Stimulated activated CD8-positive, alpha-beta memory T cell treated with anti-CD3 and anti-CD28 coated beads, Interleukin-15, amount 100 ng/mL, for 48 hours (primary cell): Measurements from ENCODE around the gene ALPL.
"Not testable (repeated sequence)": the region's sequence is repeated elsewhere in the genome, so short reads cannot be mapped to it uniquely, and the experiment has no call there.

ENCODE experiments used
- DNase-seq, 2 donors: peaks; one replicate each; pipeline ENCODE4 v3.0.0-alpha.2; 2020; ENCODE audit warnings: low read depth in 2 of 2

Gene ALPL

DNA sequence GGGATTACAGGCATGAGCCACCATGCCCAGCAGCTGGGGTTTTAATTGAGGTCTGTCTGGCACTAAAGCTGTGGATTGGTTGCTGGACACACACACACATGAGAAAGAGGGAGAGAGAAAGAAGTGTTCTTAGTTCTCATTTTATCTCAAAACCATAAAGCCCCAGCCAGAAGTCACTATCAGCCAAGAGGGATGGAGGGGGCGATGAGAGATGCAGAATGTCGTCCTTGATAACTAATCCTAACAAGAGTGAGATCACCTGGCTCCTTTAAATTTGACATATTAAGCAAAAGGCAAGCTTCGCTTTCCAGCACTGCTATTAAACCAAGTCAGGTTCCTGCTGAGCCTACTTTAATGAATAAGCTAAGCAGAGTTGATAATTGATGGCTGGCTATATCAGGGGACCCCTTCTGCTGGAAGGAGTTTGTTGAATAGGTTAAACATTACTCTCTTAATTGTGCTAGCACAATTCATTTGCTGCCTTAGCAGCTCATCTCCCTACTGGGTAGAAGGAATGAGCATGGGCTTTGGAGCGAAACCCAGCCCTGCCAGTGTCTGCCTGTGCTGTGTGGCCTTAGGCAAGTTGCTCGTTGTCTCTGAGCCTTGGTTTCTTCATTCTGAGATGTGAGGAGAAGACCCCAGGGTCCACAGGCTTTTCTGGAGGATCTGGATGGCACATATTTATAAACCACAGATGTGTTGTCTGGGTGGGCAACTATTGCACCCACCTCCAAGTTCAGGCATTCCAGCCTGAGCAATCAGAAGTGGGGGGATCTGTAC is 50.8 kb downstream of the ALPL start:
- DNase-seq, result no peak

DNA sequence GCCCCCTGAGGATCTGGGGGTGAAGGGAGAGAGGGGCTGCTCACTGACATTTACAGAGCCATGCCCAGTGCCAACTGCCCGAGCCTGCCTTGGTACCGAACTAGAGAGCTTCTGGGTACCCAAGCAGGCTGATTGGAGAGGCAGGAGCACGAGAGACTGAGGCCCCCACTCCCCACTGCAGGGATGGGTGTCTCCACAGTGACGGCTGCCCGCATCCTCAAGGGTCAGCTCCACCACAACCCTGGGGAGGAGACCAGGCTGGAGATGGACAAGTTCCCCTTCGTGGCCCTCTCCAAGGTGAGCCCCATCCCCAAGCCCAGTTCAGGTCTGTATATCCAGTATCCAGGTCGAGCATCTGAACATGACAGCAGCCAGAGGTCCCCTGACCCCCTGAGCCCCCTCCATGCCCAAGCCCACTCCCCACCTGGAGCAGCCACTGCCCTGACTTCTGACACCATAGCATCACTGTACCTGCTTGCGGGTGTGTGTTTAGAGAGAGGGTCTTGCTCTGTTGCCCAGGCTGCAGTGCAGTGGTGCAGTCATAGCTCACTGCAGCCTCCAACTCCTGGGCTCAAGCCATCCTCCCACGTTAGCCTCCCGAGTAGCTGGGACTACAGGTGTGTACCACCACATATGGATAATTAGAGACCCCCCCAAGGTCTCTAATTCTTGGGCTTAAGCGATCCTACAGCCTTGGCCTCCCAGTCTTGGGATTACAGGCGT is 51.9 kb downstream of the ALPL start:
- no peak for DNase-seq

DNA sequence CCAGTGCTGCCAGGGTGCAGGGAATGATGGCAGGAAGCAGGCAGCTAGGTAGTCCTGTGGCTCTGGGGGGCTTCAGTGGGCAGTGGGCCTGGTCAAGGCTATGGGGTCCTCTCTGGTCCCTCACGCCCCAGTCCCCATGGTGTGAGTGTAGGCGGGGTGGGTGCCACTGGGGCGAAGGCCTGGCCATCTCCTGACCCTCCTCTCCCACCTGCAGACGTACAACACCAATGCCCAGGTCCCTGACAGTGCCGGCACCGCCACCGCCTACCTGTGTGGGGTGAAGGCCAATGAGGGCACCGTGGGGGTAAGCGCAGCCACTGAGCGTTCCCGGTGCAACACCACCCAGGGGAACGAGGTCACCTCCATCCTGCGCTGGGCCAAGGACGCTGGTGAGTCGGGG is 53.7 kb downstream of the ALPL start:
- no peak for DNase-seq

DNA sequence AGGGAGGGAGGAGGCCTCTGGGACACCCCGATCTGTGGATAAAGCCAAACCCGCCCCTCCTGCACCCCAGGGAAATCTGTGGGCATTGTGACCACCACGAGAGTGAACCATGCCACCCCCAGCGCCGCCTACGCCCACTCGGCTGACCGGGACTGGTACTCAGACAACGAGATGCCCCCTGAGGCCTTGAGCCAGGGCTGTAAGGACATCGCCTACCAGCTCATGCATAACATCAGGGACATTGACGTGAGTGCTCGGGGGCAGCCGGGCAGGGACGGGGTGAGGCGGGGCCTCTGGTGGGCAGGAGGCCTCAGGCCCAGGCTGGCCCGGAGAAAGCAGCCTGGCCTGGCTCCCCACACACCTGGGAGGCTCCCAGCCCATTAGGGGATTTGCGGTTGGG is 54.7 kb downstream of the ALPL start:
- no peak for DNase-seq

DNA sequence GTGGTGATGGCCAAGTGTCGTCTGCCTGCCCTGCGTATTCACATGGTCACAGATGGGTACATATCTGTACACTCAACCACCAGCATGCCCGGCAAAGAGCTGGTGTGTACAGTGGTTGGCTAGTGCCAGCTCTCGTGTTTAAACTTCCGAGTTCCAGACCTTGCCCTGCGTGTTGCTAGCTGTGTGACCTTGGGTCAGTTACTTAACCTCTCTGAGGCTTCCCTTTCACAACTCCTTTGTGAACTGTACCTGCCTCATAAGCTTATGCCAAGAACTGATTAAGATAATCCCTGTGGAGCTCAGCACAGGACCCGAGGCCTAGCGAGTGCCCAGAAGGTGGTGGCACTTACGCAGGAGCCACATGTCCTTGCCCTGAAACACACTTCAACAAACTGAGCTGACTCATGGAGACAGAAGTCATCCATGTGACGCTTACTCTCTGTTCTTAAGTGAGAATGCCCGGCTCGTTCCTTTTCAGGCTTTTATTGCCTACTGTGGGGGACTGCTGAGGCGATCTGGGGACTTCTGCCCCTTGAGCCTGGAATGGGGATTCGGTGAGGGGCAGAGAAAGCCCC is 55.4 kb downstream of the ALPL start:
- no peak for DNase-seq

DNA sequence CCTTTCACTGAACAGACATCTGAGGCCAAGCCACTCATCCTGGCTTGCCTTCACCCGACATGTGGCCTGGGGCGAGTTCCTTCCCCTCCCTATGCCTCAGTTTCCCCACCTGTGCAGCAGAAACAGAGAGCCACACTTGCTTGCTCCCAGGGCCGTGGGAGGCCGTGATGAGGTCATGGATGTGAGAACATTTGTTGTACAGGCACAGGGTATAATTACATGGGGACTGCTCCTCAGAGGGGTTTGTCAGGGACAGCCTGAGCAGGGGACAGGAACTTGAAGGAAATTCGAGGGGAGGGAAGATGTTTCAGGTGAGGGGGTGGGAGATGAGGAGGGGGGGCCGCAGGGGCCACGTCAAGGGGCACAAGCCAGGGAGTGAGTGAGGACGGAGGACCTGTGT is 56.1 kb downstream of the ALPL start:
- no peak for DNase-seq

DNA sequence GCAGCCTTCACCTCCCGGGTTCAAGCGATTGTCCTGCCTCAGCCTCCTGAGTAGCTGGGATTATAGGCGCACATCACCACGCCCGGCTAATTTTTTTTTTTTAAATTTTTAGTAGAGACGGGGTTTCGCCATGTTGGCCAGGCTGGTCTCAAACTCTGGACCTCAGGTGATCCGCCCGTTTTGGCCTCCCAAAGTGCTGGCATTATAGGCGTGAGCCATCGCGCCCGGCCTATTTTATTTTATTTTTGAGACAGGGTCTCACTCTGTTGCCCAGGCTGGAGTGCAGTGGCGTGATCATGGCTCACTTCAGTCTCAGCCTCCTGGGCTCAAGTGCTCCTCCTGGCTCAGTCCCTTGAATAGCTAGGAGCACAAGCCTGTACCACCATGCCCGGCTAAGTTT is 57.1 kb downstream of the ALPL start:
- DNase-seq, result not testable (repeated sequence)

DNA sequence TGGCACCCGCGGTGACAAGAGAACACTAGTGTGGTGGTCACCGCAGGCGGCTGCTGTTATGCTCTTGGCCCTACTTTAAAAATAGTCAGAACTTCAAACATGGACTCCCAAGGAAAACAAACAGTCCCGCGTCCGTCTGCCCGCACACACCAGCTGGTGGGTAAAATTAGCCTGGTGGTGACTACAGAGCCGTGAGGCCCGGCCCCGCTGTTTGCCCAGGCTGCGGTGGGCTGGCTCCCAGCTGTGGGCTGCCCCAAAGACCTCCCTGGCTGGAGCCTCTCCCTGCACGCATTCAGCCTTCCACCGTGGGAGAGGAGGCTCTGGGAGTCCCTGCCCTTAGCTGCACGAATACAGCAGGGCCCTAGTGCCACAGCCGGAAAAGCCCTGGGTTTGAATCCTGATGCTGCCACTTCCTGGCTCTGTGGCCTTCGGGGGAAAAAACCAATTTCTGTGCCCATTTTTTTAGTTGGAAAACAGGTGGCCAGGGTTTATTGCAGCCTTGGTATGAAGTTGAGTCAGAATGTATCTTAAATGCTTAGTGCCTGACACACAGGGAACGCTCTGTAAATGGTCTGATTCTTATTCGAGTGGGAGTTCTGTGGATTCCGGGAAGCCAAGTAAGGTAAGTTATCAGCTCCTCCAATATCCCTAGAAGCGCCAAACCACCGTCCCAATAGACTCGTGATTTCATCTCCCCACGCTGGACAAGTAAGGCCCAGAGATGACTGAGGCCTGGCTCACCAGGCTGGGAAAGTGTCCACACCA is 58.2 kb downstream of the ALPL start:
- no peak for DNase-seq

DNA sequence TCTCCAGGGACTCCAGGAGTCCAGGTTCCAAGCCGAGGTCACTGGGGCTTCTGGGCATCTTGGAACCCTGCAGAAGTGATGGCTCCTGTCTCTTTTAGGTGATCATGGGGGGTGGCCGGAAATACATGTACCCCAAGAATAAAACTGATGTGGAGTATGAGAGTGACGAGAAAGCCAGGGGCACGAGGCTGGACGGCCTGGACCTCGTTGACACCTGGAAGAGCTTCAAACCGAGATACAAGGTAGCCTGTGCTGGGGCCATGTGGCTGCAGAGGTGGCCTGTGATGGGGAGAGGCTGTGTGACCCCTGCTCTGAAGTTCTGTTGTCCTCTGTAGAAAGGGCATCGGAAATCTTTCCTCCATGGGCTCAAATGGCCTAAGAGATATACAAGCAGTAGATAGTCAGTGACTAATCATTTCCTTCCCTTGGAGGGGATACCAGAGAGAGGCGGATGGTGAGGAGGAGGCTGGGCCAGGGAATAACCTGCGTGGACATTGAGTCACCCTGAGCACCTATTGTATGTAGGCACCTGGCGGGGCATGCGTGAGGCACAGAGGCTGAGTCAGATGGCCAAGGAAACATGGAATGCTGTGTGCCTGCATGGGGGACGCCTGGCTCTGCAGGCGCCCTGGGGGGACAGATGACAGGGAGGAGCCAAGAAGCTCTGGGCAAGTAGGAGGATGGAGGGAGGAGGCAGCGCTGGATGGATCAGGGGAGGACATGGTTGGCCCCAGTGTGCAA is 59.0 kb downstream of the ALPL start:
- DNase-seq, result no peak

DNA sequence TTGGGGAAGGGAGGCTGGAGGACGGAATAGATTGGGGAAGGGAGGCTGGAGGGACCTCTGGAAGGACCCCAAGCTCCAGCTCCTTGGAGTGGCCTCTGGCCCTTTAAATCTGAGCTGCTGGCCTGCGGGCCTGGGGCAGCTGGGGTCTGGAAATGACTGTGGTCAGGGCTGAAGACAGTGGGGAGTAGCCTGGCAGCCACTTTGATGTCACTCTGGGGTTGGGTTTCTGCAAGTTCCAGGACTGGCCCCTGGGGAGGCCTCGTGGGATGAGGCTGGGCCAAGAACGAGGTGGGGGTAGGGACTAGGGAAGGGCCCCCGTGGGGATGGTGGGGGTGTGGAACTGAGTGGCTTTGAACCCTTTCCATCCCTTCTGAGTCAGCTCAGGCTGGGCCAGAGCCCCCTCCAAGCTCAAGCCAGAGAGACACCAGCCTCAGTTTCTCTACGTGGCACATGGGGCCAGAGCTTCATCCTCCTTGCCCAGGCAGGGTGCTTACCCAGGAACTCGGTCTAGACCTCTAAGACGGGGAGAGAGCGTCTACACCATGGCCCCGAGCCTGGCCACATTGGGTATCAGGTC is 59.7 kb downstream of the ALPL start:
- DNase-seq, result no peak

DNA sequence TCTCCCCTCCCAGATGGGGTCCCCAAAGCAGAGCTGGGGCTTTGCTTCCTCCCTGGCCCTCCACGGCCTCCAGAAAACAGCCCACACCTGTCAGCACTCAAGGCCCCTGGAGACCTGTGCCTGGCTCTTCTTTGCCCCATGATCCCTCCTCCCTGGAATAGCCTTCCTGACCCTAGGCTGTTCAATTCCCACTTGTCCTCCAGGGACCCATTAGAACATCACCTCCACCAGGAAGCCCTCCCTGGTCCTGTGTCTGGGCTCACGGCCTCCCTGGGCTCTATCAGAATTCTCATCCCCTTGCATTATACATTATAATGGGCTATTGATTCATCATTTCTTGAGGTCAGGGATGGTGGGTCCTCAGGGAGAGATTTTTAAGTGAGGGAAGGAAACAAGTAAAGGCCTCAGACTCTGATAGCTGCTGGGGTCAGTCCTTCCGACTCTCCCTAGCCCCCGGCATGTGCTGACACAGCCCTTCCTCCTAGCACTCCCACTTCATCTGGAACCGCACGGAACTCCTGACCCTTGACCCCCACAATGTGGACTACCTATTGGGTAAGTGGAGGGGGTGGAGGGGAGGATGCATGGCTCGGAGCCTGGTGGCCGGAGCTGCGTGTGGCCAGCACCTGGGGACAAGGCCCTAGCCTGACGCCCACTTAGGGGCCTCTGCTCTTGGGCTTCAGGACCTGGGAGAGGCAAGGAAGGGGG is 60.8 kb downstream of the ALPL start:
- no peak for DNase-seq

DNA sequence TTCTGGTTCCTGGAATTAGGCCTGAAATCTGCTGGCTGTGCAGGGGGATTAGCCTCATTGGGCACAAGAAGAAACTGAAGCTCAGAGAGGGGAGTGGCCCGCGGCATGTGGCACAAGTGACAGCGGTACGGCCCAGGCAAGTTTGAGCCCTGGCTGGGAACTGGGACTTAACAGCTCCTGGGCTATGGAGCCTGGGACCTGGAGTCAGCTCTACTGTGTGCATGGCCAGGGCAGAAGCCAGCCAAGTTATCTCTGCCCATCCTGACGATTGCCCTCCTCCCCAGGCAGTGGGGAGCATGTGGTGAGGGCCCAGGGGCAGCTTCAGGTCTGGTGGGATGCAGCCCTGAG is 61.3 kb downstream of the ALPL start:
- no peak for DNase-seq

DNA sequence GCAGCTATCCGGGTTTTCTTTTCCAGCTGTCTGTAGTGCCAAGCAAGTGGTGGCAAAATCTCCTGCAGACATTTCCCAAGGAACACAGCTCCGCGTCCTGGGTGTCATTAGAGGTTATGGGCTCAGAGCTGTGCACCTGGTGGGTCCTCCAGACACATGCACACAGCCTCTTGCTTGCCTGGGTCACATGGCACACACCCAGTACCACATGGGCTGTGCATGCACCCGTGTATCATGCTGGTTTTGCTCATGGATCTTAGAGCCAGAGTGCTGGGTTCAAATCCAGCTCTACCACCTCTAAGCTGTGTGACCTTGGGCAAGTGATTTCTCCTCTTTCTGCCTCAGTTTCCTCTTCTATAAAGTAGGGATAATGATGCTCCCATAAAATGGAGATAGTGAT is 61.7 kb downstream of the ALPL start:
- DNase-seq, result no peak

DNA sequence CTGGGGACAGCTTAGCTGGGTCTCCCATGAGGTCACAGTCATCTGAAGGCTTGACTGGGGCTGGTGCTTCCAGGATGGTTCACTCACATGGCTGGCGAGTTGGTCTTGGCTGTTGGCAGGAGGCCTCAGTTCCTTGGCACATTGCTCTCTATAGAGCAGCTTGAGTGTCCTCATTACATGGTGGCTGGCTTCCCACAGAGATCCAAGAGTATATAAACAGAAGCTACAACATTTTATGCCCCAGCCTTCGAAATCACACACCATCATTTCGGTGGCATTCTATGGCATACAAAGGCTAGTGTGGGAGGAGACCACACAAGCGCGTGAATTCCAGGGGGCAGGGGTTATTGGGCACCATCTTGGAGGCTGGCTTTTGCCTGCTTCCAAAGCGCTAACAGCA is 63.0 kb downstream of the ALPL start:
- no peak for DNase-seq

DNA sequence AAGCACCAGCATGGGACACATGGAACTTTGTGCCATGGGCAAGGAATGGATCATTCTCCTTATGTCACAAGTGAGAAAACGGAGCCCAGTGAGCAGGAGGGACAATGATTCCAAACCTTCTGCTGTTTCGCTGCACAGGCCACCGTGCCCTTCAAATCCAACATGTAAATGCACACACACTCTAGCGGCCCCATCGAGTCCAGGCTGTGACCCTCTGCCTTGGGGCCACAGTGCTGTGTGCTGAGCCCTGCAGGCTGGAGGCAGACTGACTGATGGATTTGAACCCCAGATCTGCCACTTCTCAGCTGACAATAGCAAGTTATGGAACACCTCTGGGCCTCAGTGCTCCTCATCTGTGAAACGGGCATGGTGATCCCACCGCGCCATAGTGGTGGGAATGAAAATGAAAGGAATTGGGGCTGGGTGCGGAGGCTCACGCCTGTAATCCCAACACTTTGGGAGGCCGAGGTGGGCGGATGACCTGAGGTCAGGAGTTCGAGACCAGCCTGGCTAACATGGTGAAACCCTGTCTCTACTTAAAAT is 63.6 kb downstream of the ALPL start:
- DNase-seq, result no peak

DNA sequence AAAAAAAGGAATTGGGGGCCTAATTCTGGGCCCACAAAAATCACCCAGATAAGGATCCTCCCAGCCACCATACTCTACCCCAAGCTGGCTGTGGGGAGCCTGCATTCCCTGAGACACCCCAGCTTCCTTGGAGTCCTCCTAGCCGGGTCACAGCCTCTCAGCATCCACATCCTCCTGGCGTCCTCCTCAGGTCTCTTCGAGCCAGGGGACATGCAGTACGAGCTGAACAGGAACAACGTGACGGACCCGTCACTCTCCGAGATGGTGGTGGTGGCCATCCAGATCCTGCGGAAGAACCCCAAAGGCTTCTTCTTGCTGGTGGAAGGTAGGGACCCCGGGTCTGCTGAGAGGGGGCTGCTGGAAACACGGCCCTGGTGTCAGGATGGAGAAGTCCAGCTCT is 64.3 kb downstream of the ALPL start:
- no peak for DNase-seq

DNA sequence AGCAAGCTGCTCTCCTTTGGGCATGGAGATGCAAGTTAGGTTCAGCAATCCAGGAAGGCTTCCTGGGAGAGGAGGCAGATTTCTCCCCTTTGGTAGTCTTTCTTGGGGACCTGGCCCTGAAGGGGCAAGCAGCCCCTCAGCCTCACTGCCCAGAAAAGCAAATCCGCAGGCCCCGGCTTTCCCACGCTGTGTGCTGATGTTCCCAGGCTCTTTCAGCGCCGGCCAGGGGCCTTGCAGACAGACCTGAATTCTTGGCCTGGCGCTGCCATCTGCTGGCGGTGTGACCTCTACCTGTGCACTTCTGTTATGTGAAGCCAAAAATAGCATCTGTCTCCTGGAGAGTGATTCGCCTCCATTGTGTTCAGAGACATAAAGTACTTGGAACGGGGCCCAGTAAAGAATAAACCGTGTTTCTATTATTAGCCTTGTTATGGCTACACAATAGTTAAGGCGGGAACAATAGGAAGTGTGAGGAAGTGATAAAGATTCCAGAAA is 64.8 kb downstream of the ALPL start:
- no peak for DNase-seq

DNA sequence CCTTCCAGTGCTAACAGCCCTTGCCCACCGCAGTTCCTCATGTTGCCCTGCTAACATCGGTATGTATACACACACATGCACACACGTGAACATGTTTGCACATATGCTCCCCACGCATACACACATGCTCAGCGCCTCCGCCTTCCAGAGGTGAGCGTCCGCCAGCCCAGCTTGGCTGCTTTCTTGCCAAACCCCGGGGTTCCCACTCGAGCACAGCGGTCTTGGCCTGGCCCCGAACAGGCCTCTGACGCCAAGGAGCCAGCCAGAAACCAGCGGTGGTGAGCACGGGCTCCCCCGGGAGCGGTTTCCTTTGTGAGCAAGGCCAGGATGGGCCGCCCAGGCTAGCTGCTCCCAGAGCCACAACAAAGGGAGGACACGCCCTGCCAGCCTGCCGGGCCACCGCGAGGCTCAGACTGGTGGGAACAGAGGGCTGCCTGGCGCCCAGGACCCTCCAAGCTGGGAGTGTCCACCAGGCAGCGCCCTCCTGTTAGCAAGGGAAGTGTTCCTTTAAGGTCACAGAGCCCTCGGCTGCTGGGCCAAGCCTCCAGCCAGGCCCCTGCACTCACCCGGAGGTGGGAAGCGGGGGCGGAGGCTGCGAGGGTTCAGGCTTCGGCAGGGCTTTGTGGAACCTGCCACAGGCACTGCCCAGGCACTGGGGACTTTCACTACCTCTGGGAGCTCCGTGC is 65.4 kb downstream of the ALPL start:
- DNase-seq, result no peak

DNA sequence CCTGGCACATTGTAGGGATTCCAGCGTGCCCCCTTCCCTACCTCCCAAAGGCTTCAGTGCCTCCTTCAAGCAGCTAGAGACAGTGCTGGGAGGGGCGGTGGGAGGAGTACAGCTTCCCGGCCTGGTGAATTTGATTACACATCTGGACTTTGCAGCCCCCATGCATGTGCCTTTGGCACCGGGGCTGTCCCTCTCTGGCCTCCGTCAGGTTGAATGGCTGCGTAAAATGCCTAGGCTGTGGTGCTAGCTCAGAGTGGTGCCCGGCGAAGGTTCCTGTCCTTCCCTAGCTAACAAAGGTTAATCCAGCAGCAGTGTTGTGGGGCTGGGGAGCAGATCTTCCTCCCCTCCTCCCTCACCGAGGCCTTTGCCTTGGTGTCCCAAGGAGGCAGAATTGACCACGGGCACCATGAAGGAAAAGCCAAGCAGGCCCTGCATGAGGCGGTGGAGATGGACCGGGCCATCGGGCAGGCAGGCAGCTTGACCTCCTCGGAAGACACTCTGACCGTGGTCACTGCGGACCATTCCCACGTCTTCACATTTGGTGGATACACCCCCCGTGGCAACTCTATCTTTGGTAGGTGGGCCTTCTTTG is 66.2 kb downstream of the ALPL start:
- no peak for DNase-seq
